H1 (cell line): ENCODE results near the gene TARBP2. TPM values are rescaled to one million over a fixed set of nuclear protein-coding genes. Genes with fewer than 3 reads are reported as not detected.

ENCODE experiments used
- ZNF274 ChIP-seq: IDR thresholded peaks from 2 replicates; pipeline ENCODE4 v1.7.0; 2012; ENCODE audit warnings: low read length, borderline replicate concordance; ENCODE audit errors: extremely low read depth
- polyA plus RNA-seq, 7 experiments: library from polyadenylated mRNA; depleted of rRNA in 3 of 7; stranded (reverse) in 5 of 7; unstranded in 2 of 7; fragments of >200 nt in 5 of 7; fragments of 200-250 nt in 2 of 7; gene quantifications; 1 replicate in 5 of 7; 2 replicates in 1 of 7; 4 replicates in 1 of 7; pipeline versions ENCODE4 v1.2.1 to v1.2.3, GENCODE V29; 2011 to 2013; ENCODE audit warnings: missing spikeins in 2 of 7, mixed read lengths in 2 of 7
- total RNA-seq: library from RNA; stranded (reverse); fragmentation: NEBNext Ultra II Directional; extraction: Animal tissue kit (Norgen Biotek cat#: 25700); gene quantifications from 2 replicates; pipeline ENCODE4 v1.2.1, GENCODE V29; 2021
- TF ChIP-seq, protein P1 (sequence below), 3 experiments: IDR thresholded peaks; 1 replicate in 2 of 3; 2 replicates in 1 of 3; pipeline versions ENCODE4 v1.5.1 to v1.6.1; 2011; ENCODE audit warnings: low read length in 3 of 3, mild to moderate bottlenecking in 3 of 3, inconsistent platforms in 2 of 3, low read depth in 1 of 3, moderate library complexity in 1 of 3; ENCODE audit not compliant: insufficient read depth in 1 of 3; ENCODE audit errors: control extremely low read depth in 1 of 3

TARBP2 gene
- total and polyA plus RNA-seq, 2 of the 8 experiments (the other 6 are each of a cell fraction or from before 2014, with no cell fraction given): 69.9 to 122 TPM

DNA sequence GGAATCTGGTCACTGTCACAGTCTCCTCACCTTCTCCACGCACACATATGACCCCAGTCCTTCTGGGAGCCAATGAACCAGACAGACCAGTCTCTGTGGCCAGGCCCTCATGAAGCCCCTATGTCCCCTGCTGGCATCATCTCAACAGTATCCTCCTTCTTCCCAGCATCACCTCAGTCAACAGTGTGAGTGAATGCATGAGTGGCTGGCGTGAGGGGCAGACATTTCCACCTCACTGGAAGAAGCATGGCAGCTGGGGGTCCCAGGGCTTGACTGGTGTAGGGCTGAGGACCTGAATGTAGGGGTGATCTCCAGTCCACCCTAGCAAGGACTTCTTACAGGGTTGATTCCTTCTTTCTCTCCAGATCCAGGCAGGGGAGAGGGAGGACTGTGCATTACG lies 3.6 kb upstream of the TARBP2 start (continued):
- TF ChIP-seq, protein P1, sequence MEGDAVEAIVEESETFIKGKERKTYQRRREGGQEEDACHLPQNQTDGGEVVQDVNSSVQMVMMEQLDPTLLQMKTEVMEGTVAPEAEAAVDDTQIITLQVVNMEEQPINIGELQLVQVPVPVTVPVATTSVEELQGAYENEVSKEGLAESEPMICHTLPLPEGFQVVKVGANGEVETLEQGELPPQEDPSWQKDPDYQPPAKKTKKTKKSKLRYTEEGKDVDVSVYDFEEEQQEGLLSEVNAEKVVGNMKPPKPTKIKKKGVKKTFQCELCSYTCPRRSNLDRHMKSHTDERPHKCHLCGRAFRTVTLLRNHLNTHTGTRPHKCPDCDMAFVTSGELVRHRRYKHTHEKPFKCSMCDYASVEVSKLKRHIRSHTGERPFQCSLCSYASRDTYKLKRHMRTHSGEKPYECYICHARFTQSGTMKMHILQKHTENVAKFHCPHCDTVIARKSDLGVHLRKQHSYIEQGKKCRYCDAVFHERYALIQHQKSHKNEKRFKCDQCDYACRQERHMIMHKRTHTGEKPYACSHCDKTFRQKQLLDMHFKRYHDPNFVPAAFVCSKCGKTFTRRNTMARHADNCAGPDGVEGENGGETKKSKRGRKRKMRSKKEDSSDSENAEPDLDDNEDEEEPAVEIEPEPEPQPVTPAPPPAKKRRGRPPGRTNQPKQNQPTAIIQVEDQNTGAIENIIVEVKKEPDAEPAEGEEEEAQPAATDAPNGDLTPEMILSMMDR (IDR thresholded peaks at IDR 0.05; ENCODE audit: control extremely low read depth in 1 of 3, insufficient read depth in 1 of 3, low read depth in 1 of 3, low read length in 3 of 3): no peak
- no peak for TF ChIP-seq ZNF274
